ENCODE measurements around the gene C16orf87. TPM values are rescaled to one million over a fixed set of nuclear protein-coding genes. Genes with fewer than 3 reads are reported as not detected.

Gene C16orf87
- total RNA-seq, 1 donor from 2014 or later, result 9.3 TPM

- no peak for TF ChIP-seq CTCF (conservative IDR thresholded peaks at IDR 0.05; ENCODE audit: low read depth, low read length)
- no peak overlapping the region for H3K4me3 ChIP-seq (ENCODE audit: low read depth, low read length)
- no peak for DNase-seq (ENCODE audit: low read depth)
These were observed 53.2 kb downstream of the C16orf87 start for GRCh38 chr16:46777804-46778203.

GRCh38 chr16:46775214-46775613, 55.8 kb downstream of the C16orf87 start:
- DNase-seq (ENCODE audit: low read depth), result no peak
- no peak for TF ChIP-seq CTCF (conservative IDR thresholded peaks at IDR 0.05; ENCODE audit: low read depth, low read length)
- H3K4me3 ChIP-seq (ENCODE audit: low read depth, low read length), result no peak overlapping the region

- H3K4me3 ChIP-seq (ENCODE audit: low read depth, low read length), result no peak overlapping the region
- DNase-seq (ENCODE audit: low read depth), result no peak
These were observed 56.2 kb downstream of the C16orf87 start for GRCh38 chr16:46774743-46775177.

GRCh38 chr16:46772463-46772862, 58.5 kb downstream of the C16orf87 start:
- no peak for DNase-seq (ENCODE audit: low read depth)
- no peak for TF ChIP-seq CTCF (conservative IDR thresholded peaks at IDR 0.05; ENCODE audit: low read depth, low read length)

More at GRCh38 chr16:46774743-46775177, 56.2 kb downstream of the C16orf87 start:
- no peak for TF ChIP-seq CTCF (conservative IDR thresholded peaks at IDR 0.05; ENCODE audit: low read depth, low read length)

GRCh38 chr16:46768809-46769208, 62.2 kb downstream of the C16orf87 start:
- no peak for TF ChIP-seq CTCF (conservative IDR thresholded peaks at IDR 0.05; ENCODE audit: low read depth, low read length)
- no peak overlapping the region for H3K4me3 ChIP-seq (ENCODE audit: low read depth, low read length)
- DNase-seq (ENCODE audit: low read depth), result no peak

More at GRCh38 chr16:46772463-46772862, 58.5 kb downstream of the C16orf87 start:
- H3K4me3 ChIP-seq (ENCODE audit: low read depth, low read length), result no peak overlapping the region

GRCh38 chr16:46765050-46765449, 65.9 kb downstream of the C16orf87 start:
- DNase-seq (ENCODE audit: low read depth), result no peak

More at GRCh38 chr16:46765050-46765449, 65.9 kb downstream of the C16orf87 start:
- H3K4me3 ChIP-seq (ENCODE audit: low read depth, low read length), result no peak overlapping the region
- TF ChIP-seq CTCF (conservative IDR thresholded peaks at IDR 0.05; ENCODE audit: low read depth, low read length), result no peak
